ENCODE data around the gene NEAT1.
A peak's percentile ranks its signal among the peaks of the same experiment; 100 is the strongest.

Gene NEAT1

DNA sequence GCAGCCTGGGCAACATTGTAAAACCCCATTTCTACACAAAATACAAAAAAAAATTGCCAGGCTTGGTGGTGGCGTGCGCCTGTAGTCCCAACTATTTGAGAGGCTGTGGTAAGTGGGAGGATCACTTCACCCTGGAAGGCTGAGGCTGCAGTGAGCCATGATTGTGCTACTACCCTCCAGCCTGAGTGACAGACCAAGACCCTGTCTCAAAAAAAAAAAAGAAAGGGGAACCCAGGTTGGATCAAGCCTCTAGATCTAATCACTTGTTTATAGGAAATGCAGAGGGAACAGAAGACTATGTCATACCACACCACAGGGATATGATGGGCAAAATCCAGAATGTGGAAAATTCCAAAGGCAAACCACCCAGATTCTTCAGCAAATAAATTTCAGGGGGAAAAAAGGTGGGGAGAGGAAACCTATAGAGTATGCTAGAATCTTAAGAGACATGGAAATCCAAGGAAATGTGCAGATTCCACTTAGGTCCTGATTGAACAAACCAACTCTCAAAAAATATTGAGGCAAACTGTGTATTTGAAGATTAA is 59.8 kb downstream of the NEAT1 start:
- DNase-seq (ENCODE audit: low spot score): no peak

- DNase-seq (ENCODE audit: low spot score): no peak
Observed at GRCh38 chr11:65485920-65486219, 63.3 kb downstream of the NEAT1 start.

GRCh38 chr11:65486570-65487466 is 64.2 kb downstream of the NEAT1 start:
- DNase-seq (ENCODE audit: low spot score): no peak

- peak; percentile 85 for DNase-seq (ENCODE audit: low spot score)
Observed at GRCh38 chr11:65487467-65488272, 65.1 kb downstream of the NEAT1 start.

DNA sequence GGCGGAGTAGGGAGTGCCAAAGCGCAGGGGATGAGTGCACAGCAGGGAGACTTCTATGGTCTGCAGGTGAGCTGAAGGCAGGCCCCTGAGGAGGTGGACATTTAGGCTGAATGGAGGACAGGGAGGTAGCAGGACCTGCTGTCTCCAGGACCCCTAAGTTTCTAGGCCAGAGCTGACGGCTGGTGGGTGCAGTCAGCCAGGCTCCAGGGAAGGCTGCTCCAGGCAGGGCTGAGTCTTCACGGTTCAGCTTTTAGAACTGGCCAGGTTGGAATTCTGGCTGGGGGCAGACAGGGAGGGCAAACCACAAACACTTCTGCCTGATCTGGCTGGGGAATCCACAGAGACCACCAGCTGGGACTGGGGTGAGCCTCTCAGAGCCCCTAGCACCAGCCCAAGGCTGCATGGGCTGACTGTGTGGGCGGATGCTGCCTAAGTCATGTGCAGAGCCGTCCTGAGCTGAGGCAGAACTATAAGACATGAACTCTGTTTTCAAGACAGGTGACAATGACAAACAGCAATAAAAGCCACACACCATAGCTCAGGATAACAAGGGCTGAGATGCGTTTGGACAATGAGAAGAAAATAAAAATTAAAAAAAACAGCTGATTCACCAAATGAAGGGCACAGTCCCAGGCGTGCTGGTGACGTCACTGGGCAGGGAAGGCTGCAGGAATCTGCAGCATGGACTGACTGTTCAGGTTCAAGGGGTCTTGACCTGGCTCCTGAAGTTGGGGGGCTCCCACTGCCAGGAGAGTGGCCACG is 65.9 kb downstream of the NEAT1 start:
- no peak for DNase-seq (ENCODE audit: low spot score)

DNA sequence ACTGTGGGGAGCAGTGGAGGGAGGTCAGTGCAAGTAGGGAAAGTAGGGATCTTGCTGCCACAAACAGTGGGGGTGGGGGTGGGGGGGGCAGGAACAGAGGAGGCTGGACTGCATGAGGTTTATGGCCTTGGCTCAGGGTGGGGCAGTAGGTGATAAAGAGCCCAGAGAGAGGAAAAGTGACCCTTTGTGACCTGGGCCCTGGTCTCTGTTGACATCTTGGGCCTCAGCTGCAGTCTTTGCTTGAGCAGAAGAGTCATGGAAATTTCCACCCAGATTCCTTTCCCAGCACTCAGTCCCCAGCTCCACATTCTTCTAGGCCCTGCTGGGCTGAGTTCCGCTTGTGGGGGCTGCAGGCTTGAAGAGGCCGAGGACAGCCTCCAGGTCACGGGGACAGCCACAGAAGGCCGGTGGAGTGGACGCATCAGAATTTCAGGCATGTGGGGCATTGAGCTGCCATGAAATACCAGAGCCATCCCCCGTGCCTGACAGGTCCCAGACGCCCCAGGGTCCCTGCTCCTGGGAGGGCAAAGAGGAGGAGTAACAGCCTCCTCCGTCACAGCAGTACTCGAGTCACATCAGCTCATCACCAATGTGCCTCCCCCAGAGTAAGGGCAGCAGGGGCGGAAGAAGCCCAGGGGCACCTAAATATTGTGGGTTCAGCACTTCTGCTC is 66.6 kb downstream of the NEAT1 start:
- DNase-seq (ENCODE audit: low spot score): no peak

GRCh38 chr11:65489706-65490320 is 67.2 kb downstream of the NEAT1 start:
- DNase-seq (ENCODE audit: low spot score): no peak

DNA sequence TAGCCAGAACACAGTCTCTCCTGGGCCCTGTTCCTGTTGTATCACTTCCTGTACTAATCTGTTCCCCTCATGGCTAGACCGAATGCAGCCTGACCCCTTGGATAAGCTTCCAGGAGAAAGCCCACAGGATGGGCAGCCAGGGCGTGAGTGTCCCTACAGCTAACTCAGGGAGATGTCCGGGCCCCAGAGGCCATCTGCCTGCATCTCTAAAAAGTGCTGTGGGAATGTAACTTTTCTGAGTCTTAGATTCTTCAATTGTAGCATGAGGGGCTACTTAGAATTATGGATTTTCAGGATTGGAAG is 68.5 kb downstream of the NEAT1 start:
- DNase-seq (ENCODE audit: low spot score): no peak

DNA sequence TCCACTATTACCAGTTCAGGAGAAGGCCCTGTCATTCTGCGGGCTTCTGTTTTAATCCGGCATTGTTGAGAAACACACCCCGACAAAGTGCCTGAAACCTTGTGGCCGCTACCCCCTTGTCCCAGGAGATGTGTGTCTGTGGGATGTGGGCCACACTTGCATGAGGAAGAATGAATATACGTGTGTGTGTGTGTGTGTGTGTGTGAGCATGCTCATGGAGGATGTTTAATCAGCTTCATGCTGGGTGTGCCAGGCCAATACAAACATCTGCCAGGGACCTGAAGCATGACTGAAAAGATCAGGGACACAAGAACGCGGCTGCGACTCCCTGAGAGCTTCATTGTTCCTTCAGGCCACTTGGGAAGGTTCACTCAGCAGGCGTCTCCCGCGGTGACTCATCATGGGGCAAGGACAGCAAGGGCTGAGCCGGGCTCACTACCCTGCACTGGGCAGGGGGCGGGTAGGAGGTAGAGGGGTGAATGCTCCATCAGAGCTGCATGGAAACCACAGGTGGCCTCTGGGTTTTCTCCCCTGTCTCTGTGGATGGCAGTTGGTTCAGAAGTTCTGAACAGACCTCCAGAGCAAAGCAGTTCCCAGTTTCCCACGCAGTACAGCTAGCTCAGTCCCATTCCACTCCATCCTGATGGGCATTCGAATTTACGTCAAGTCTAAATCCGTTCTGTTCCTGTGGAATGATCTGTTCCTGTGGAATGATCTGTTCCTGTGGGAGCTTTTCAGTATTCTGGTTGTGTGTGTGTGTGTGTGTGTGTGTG is 69.2 kb downstream of the NEAT1 start:
- no peak for DNase-seq (ENCODE audit: low spot score)

- no peak for DNase-seq (ENCODE audit: low spot score)
Observed at GRCh38 chr11:65492387-65492636, 69.7 kb downstream of the NEAT1 start.

DNA sequence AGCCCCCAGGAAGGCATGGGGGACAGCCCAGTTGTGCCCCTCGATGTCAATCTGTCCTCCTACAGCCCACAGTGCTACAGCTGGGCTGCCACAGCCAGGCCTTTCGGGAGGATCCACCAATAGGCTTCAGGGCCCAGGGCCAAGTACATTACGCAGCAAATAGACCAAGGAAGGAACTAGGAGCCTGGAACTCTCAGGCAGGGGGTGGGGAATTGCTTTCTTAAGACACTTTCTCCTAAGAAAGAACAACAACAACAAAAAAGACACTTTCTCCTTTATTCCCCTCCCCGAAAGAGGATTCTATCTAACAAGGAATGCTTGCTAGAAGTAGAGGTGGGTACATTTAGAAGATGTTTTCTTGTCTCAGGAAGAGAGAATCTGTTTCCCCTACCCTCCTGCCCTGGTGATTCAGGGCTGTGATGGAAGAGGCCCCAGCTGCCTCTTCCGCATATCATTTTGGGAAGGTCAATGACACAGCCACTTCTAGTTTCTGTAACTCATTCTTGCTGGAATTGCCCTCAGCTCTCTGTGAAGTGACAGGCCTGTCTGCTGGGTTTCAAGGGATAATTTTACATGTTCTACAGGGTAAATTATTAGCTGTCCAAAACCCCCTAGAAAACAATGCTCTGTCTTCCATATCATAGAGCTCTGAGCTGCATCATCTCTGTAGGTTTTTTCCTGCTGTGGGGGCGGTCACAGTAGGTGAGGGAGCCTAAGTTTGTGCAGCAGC is 70.2 kb downstream of the NEAT1 start:
- DNase-seq (ENCODE audit: low spot score): no peak

DNA sequence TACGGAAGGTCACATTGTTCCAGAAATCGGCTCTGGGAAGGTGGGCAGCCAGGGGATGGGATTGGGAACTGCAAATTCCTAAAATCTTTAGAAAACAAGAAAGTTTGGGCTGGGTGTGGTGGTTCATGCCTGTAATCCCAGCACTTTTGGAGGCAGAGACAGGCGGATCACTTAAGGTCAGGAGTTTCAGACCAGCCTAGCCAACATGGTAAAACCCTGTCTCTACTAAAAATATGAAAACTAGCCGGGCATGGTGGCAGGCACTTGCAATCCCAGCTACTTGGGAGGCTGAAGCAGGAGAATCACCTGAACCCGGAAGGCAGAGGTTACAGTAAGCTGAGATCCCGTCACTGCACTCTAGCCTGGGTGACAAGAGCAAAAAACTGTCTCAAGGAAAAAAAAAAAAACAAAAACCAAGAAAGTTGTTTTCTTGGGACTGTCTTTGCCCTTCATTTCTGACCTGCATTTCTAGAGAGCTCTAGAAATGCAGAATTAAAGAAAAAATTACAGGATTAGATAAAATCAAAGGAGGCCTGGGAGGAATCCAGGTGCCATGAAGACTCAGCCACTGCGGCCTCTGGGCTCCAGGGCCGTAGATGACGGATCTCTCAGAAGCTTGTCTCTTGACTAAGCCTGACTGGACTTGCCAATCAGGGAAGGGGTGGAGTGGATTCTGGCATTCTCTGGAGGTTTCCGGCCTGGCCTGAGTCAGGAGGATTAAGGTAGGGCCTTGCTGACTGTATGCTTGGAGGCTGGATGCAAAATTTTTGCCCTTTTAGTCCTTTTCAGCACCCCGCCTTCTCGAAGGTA is 71.0 kb downstream of the NEAT1 start:
- DNase-seq (ENCODE audit: low spot score): no peak
